CD4-positive, CD25-positive, alpha-beta regulatory T cell (primary cell): ENCODE measurements around the gene HLCS. TPM values are rescaled to one million over a fixed set of nuclear protein-coding genes. Genes with fewer than 3 reads are reported as not detected.
A peak's percentile ranks its signal among the peaks of the same experiment; 100 is the strongest.

Experiments used
- ATAC-seq, 2 donors: fragments of 150-1000 bp; cut with Tn5 transposase; one replicate each; pipeline ENCODE4 v1.10.0; 2021; ENCODE audit warnings: low read depth in 2 of 2, moderate number of reproducible peaks in 2 of 2, moderate library complexity in 1 of 2
- DNase-seq, 3 donors: peaks; one replicate each; pipeline versions ENCODE4 v3.0.0 to v3.0.0-alpha.2; 2012 to 2022; ENCODE audit warnings: mixed read lengths in 1 of 3
- H3K27ac ChIP-seq: one replicate; pipeline ENCODE4 v1.7.0; 2013; ENCODE audit warnings: mild to moderate bottlenecking, low read length; ENCODE audit not compliant: insufficient read depth, poor library complexity, severe bottlenecking
- H3K27me3 ChIP-seq: one replicate; pipeline ENCODE4 v1.7.0; 2013; ENCODE audit warnings: low read length; ENCODE audit not compliant: control insufficient read depth, insufficient read depth
- H3K36me3 ChIP-seq: one replicate; pipeline ENCODE4 v1.7.0; 2013; ENCODE audit warnings: mild to moderate bottlenecking, low read length, moderate library complexity; ENCODE audit not compliant: control insufficient read depth, insufficient read depth
- H3K4me1 ChIP-seq: 2 replicates; pipeline ENCODE4 v1.7.0; 2013; ENCODE audit warnings: mild to moderate bottlenecking, low read length; ENCODE audit not compliant: insufficient read depth, control insufficient read depth, poor library complexity, severe bottlenecking
- H3K4me3 ChIP-seq: one replicate; pipeline ENCODE4 v1.7.0; 2013; ENCODE audit warnings: low read depth, mild to moderate bottlenecking, low read length, moderate library complexity
- H3K9me3 ChIP-seq, 2 experiments: 1 replicate in 1 of 2; 2 replicates in 1 of 2; pipeline ENCODE4 v1.7.0; 2013; ENCODE audit warnings: low read length in 2 of 2, mild to moderate bottlenecking in 1 of 2, moderate library complexity in 1 of 2; ENCODE audit not compliant: control insufficient read depth in 2 of 2
- H3K27ac Mint-ChIP-seq, 3 donors: one replicate each; pipeline ENCODE4 v1.8.0; 2020 to 2022; ENCODE audit warnings: mild to moderate bottlenecking in 3 of 3, mixed read lengths in 3 of 3, moderate library complexity in 2 of 3
- H3K27me3 Mint-ChIP-seq: one replicate; pipeline ENCODE4 v1.8.0; 2022; ENCODE audit warnings: mild to moderate bottlenecking, mixed read lengths
- H3K36me3 Mint-ChIP-seq: one replicate; pipeline ENCODE4 v1.8.0; 2020; ENCODE audit warnings: mixed read lengths
- H3K4me1 Mint-ChIP-seq, 4 donors: one replicate each; pipeline ENCODE4 v1.8.0; 2020 to 2022; ENCODE audit warnings: mixed read lengths in 4 of 4, mild to moderate bottlenecking in 1 of 4
- H3K4me3 Mint-ChIP-seq, 4 donors: one replicate each; pipeline ENCODE4 v1.8.0; 2020 to 2022; ENCODE audit warnings: mild to moderate bottlenecking in 4 of 4, mixed read lengths in 4 of 4, moderate library complexity in 3 of 4
- H3K9me3 Mint-ChIP-seq, 7 donors: one replicate each; pipeline ENCODE4 v1.8.0; 2020 to 2022; ENCODE audit warnings: mixed read lengths in 7 of 7, mild to moderate bottlenecking in 3 of 7, moderate library complexity in 2 of 7
- polyA plus RNA-seq, 4 donors: library from polyadenylated mRNA; unstranded; fragments of 300-500 nt; fragmentation: Illumina TruSeq; gene quantifications; one replicate each; pipeline ENCODE4 v1.2.3, GENCODE V29; 2021
- total RNA-seq: library from RNA; stranded (reverse); gene quantifications from one replicate; pipeline ENCODE4 v1.2.3, GENCODE V29; 2022

HLCS gene
- total and polyA plus RNA-seq, 5 donors from 2014 or later, result 5.2 to 13.6 (median 11.0) TPM

DNA sequence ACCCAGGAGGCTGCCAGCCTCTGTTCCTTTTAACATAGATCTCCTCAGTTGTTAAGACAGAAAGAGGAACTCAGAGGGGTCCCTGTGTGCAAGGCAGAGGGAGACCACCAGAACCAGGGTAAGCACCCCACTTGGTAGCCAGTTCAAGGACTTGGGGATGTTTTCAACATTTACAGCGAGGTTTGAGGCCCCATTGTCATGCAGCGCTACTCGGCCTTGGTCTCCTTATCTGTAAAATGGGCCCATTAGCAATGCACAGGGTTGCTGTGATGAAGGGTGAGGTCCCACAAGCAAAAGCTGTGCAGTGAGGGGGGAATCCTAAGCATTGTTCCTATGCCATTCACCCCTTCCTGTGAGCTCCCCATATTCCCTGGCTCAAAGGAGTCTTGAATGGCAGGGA, 263.3 kb downstream of the HLCS start:
- ATAC-seq, result no peak
- DNase-seq, result no peak
- H3K4me1 Mint-ChIP-seq, result peaks cover 5 to 41% (median 17%) of the 10 kb centered on the region in 4 donors
- H3K27me3 Mint-ChIP-seq, result peaks cover 73% of the 10 kb centered on the region
- Histone ChIP-seq H3K36me3 (no peaks in the 10 kb centered on the region), H3K4me1 (peaks cover 9% of the 10 kb centered on the region), H3K27ac (no peak overlapping the region), H3K27me3 (peaks cover 24% of the 10 kb centered on the region), H3K9me3 (no peaks in the 10 kb centered on the region), H3K4me3 (no peak overlapping the region)
- H3K27ac Mint-ChIP-seq, result peak overlapping the region in 1 of 3 donors; percentile 48
- no peaks in the 10 kb centered on the region for H3K36me3 Mint-ChIP-seq
- peak overlapping the region in 1 of 4 donors; percentile 7 for H3K4me3 Mint-ChIP-seq
- H3K9me3 Mint-ChIP-seq, result peaks cover 0 to 3% (median 0%) of the 10 kb centered on the region in 7 donors

- Histone ChIP-seq H3K4me3 (no peak overlapping the region), H3K9me3 (no peaks in the 10 kb centered on the region), H3K36me3 (no peaks in the 10 kb centered on the region), H3K27ac (no peak overlapping the region), H3K4me1 (peaks cover 9% of the 10 kb centered on the region), H3K27me3 (peaks cover 24% of the 10 kb centered on the region)
- Mint-ChIP-seq H3K4me3 (peak overlapping the region in 1 of 4 donors; percentile 9), H3K27ac (peak overlapping the region in 1 of 3 donors; percentile 48), H3K4me1 (peaks cover 5 to 41% (median 17%) of the 10 kb centered on the region in 4 donors), H3K9me3 (peaks cover 0 to 3% (median 0%) of the 10 kb centered on the region in 7 donors), H3K36me3 (no peaks in the 10 kb centered on the region), H3K27me3 (peaks cover 72% of the 10 kb centered on the region)
- ATAC-seq, result no peak
- DNase-seq, result no peak
Observed at GRCh38 chr21:36702622-36702968, 263.9 kb downstream of the HLCS start.

DNA sequence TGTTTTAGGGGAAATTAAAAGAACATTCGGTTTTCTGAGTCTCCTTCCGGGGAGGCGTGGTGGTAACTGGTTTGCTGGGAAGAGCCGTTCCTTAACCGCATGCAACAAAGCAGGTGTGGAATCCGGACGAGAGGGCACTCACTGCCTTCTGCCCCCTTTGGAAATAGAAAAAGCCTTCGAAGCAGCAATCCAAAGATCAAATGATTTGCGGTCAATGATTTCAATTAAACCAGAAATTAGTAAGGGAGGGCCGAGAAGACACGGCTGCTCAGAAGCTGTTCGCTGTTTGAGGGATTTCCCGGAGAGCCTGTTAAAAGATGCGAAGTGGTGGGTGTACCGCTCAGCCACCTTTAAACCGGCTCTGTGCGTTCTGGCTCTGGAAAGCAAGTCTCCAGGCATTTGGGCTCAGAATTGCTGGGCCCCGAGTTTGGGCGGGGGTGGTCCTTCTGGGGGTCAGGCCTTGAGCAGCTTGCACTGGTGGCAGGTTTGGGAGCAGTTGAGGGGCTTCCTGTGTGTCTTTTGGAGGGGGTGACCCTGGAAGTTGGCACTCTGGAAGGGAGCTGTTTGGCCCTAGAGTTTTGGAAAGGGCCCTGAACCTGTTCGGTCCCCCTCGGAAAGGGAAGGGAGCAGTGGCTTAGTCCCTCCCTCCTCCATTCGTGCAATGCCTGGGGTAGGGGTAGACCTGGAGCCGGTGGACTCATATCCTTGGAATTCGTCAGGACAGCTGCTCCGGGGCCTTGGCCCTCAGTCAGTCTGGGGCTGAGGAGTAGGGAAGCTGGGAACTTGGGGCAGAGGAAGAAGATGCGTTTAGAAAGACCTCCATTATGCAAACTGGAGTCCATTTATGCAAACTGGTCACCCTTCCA, 264.5 kb downstream of the HLCS start:
- ATAC-seq (no peak), DNase-seq (no peak)
- H3K27ac ChIP-seq, result no peak overlapping the region
- H3K4me3 ChIP-seq, result no peak overlapping the region
- H3K4me1 ChIP-seq, result peaks cover 9% of the 10 kb centered on the region
- peak overlapping the region in 2 of 4 donors; percentile 35 to 62 for H3K4me3 Mint-ChIP-seq
- peak overlapping the region in 1 of 3 donors; percentile 38 for H3K27ac Mint-ChIP-seq
- peaks cover 5 to 37% (median 15%) of the 10 kb centered on the region in 4 donors for H3K4me1 Mint-ChIP-seq
- H3K9me3 Mint-ChIP-seq, result peaks cover 0 to 3% (median 0%) of the 10 kb centered on the region in 7 donors
- peaks cover 70% of the 10 kb centered on the region for H3K27me3 Mint-ChIP-seq
- no peaks in the 10 kb centered on the region for H3K9me3 ChIP-seq
- no peaks in the 10 kb centered on the region for H3K36me3 Mint-ChIP-seq
- H3K27me3 ChIP-seq, result peaks cover 24% of the 10 kb centered on the region
- H3K36me3 ChIP-seq, result no peaks in the 10 kb centered on the region

GRCh38 chr21:36700971-36701755, 265.3 kb downstream of the HLCS start:
- peak overlapping the region in 1 of 3 donors; percentile 38 for H3K27ac Mint-ChIP-seq
- Histone ChIP-seq H3K4me1 (peaks cover 1% of the 10 kb centered on the region), H3K27ac (no peak overlapping the region), H3K36me3 (no peaks in the 10 kb centered on the region), H3K9me3 (no peaks in the 10 kb centered on the region), H3K27me3 (peaks cover 27% of the 10 kb centered on the region), H3K4me3 (no peak overlapping the region)
- ATAC-seq (no peak), DNase-seq (no peak)
- H3K9me3 Mint-ChIP-seq, result peaks cover 0 to 4% (median 0%) of the 10 kb centered on the region in 7 donors
- H3K4me3 Mint-ChIP-seq, result peak overlapping the region in 2 of 4 donors; percentile 35 to 62
- H3K4me1 Mint-ChIP-seq, result peaks cover 0 to 31% (median 11%) of the 10 kb centered on the region in 4 donors
- peaks cover 70% of the 10 kb centered on the region for H3K27me3 Mint-ChIP-seq
- no peaks in the 10 kb centered on the region for H3K36me3 Mint-ChIP-seq

Other genes with a start within 250 kb of the HLCS start
- not detected for gene RIPPLY3, start 40.0 kb upstream of the HLCS start, total RNA-seq
- gene RIPPLY3, start 40.0 kb upstream of the HLCS start, polyA plus RNA-seq, result not detected
- 11.3 TPM for gene PIGP, start 106.4 kb upstream of the HLCS start, total RNA-seq
- gene PIGP, start 106.4 kb upstream of the HLCS start, polyA plus RNA-seq, result 10 to 100 TPM; 19.9 to 35.3 (median 29.1) TPM
- 91.0 TPM for gene TTC3, start 106.6 kb upstream of the HLCS start, total RNA-seq
- gene TTC3, start 106.6 kb upstream of the HLCS start, polyA plus RNA-seq, result 10 to 100 TPM; 34.3 to 63.7 (median 54.8) TPM